ENCODE data around the gene LRRC45. TPM values are rescaled to one million over a fixed set of nuclear protein-coding genes. Genes with fewer than 3 reads are reported as not detected.
A peak's percentile ranks its signal among the peaks of the same experiment; 100 is the strongest.
"Not testable (repeated sequence)": the region's sequence is repeated elsewhere in the genome, so short reads cannot be mapped to it uniquely, and the experiment has no call there.

Gene LRRC45
- total RNA-seq, 1 donor from 2014 or later = 15.2 TPM

GRCh38 chr17:82034371-82035011 lies 11.4 kb downstream of the LRRC45 start:
- no peak for DNase-seq (ENCODE audit: low read depth)

GRCh38 chr17:82035488-82035887 lies 12.4 kb downstream of the LRRC45 start:
- no peak for DNase-seq (ENCODE audit: low read depth)

GRCh38 chr17:82035956-82036633 lies 13.0 kb downstream of the LRRC45 start:
- no peak for DNase-seq (ENCODE audit: low read depth)

- no peak for DNase-seq (ENCODE audit: low read depth)
Observed at GRCh38 chr17:82036634-82037091, 13.6 kb downstream of the LRRC45 start.

- peak; percentile 83 for DNase-seq (ENCODE audit: low read depth)
Observed at GRCh38 chr17:82037092-82037888, 14.2 kb downstream of the LRRC45 start, which contains the start of gene DCXR. TSS of gene DCXR (minus strand) at chr17:82037697. CDS start at chr17:82037682, 15 bp downstream.

GRCh38 chr17:82037889-82038195 lies 14.7 kb downstream of the LRRC45 start:
- no peak for DNase-seq (ENCODE audit: low read depth)

GRCh38 chr17:82038796-82039409 lies 15.8 kb downstream of the LRRC45 start:
- DNase-seq (ENCODE audit: low read depth) = not testable (repeated sequence)

- no peak for DNase-seq (ENCODE audit: low read depth)
Observed at GRCh38 chr17:82039695-82040299, 16.7 kb downstream of the LRRC45 start.

GRCh38 chr17:82041144-82041814 lies 18.2 kb downstream of the LRRC45 start:
- peak; percentile 37 for DNase-seq (ENCODE audit: low read depth)

- DNase-seq (ENCODE audit: low read depth) = no peak
Observed at GRCh38 chr17:82042649-82043048, 19.5 kb downstream of the LRRC45 start.

- DNase-seq (ENCODE audit: low read depth) = no peak
Observed at GRCh38 chr17:82043507-82043906, 20.4 kb downstream of the LRRC45 start.

- DNase-seq (ENCODE audit: low read depth) = no peak
Observed at GRCh38 chr17:82045936-82046484, 22.9 kb downstream of the LRRC45 start.

- no peak for DNase-seq (ENCODE audit: low read depth)
Observed at GRCh38 chr17:82046903-82047302, 23.8 kb downstream of the LRRC45 start.

GRCh38 chr17:82047379-82047778 lies 24.3 kb downstream of the LRRC45 start:
- no peak for DNase-seq (ENCODE audit: low read depth)

GRCh38 chr17:82047914-82048570 lies 24.9 kb downstream of the LRRC45 start:
- no peak for DNase-seq (ENCODE audit: low read depth)

- DNase-seq (ENCODE audit: low read depth) = no peak
Observed at GRCh38 chr17:82048571-82048971, 25.5 kb downstream of the LRRC45 start.

GRCh38 chr17:82049106-82049505 lies 26.0 kb downstream of the LRRC45 start:
- DNase-seq (ENCODE audit: low read depth) = no peak

- no peak for DNase-seq (ENCODE audit: low read depth)
Observed at GRCh38 chr17:82049521-82049971, 26.4 kb downstream of the LRRC45 start.

- no peak for DNase-seq (ENCODE audit: low read depth)
Observed at GRCh38 chr17:82050152-82050760, 27.2 kb downstream of the LRRC45 start.
